Effector memory CD8-positive, alpha-beta T cell (primary cell): ENCODE data around the gene WDR90.

ENCODE experiments used
- ATAC-seq: fragments of 150-1000 bp; cut with Tn5 transposase; replicated peaks from 2 replicates; pipeline ENCODE4 v1.10.0; 2021; ENCODE audit warnings: mild to moderate bottlenecking, moderate library complexity
- DNase-seq, 3 experiments: peaks; one replicate each; pipeline ENCODE4 v3.0.0; 2021
- H3K27ac Mint-ChIP-seq, 2 donors: one replicate each; pipeline ENCODE4 v1.8.0; 2022; ENCODE audit warnings: mild to moderate bottlenecking in 2 of 2, mixed read lengths in 2 of 2, moderate library complexity in 2 of 2
- H3K27me3 Mint-ChIP-seq, 2 donors: one replicate each; pipeline ENCODE4 v1.8.0; 2022; ENCODE audit warnings: mixed read lengths in 2 of 2
- H3K36me3 Mint-ChIP-seq: one replicate; pipeline ENCODE4 v1.8.0; 2022; ENCODE audit warnings: mild to moderate bottlenecking, moderate library complexity, mixed read lengths; ENCODE audit not compliant: insufficient read depth
- H3K4me1 Mint-ChIP-seq, 2 donors: one replicate each; pipeline ENCODE4 v1.8.0; 2022; ENCODE audit warnings: low read depth in 2 of 2, mixed read lengths in 2 of 2
- H3K4me3 Mint-ChIP-seq, 2 donors: one replicate each; pipeline ENCODE4 v1.8.0; 2022; ENCODE audit warnings: mild to moderate bottlenecking in 2 of 2, mixed read lengths in 2 of 2, moderate library complexity in 2 of 2
- H3K9me3 Mint-ChIP-seq, 2 donors: one replicate each; pipeline ENCODE4 v1.8.0; 2022; ENCODE audit warnings: mixed read lengths in 2 of 2

WDR90 gene

DNA sequence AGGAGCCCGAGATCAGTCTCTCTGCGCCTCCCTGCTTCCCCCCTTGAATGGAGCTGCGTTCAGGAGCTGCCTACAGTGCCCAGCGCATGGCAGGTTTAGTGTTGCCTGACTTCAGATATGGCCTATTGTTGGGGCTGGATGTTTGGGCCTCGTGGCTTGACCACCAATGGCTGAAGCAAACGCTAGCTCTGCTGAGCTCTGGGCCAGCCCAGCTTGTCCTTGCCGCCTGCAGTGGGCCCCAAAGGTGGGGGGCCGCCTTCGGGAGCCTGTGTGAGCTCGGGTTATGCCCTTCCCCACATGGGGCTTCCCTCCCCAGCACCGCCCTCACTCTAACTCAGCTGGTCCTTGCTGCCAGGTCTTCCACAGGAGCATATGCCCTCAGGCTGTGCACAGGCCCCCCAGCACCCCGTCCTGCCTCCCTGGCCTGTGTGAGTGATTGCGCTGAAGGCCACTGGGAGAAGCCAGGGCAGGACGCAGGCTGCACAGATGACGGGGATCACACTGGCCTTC lies 11.1 kb upstream of the WDR90 start:
- Mint-ChIP-seq H3K27ac (peak overlapping the region in 1 of 2 donors; percentile 55), H3K27me3 (peaks cover 0 to 6% of the 10 kb centered on the region in 2 donors), H3K36me3 (peaks cover 24% of the 10 kb centered on the region), H3K9me3 (peaks cover 0 to 2% of the 10 kb centered on the region in 2 donors), H3K4me1 (peaks cover 7 to 10% of the 10 kb centered on the region in 2 donors), H3K4me3 (peak overlapping the region; percentile 45 to 99)
- DNase-seq = no peak
- ATAC-seq = no peak

DNA sequence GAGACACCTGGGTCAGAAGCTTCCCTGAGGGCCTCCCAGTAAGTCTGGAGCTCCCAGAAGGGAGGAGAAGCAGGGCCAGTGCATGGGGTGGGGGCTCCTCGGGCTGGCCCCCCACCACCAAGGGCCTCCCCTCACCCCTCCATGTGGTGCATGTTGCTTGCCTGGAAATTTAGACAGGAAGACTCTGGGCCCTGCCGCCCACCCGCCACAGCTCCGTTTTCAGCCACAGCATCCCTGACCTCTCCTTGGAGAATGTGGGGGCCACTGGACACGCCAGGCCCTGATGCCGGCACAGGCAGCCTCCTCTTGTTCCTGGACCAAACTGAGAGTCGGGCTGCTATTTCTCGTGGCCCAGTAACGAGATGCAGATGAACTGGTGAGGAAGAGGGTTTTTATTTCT lies 10.3 kb upstream of the WDR90 start:
- Mint-ChIP-seq H3K27ac (no peak overlapping the region), H3K27me3 (peaks cover 0 to 6% of the 10 kb centered on the region in 2 donors), H3K4me3 (peak overlapping the region in 1 of 2 donors; percentile 6), H3K4me1 (peaks cover 7 to 10% of the 10 kb centered on the region in 2 donors), H3K9me3 (peaks cover 0 to 2% of the 10 kb centered on the region in 2 donors), H3K36me3 (peaks cover 27% of the 10 kb centered on the region)
- no peak for ATAC-seq
- no peak for DNase-seq

DNA sequence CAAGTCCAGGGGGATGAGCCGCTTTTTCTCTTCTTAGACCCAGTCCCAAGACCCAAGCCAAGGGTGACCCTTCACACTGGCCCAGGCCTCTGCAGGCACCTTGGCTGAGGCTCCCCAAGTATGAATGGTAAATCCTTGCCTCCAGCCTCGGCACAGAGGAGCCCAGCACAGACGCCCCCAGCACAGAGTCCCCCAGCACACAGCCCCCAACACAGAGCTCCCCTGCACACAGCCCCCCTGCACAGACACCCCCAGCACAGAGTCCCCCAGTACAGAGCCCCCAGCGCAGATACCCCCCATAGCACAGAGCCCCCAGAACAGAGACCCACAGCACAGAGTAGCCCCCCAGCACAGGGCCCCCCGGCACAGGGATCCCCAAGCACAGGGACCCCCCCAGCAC lies 8.6 kb upstream of the WDR90 start:
- Mint-ChIP-seq H3K27me3 (peaks cover 0 to 6% of the 10 kb centered on the region in 2 donors), H3K4me3 (peak overlapping the region; percentile 47 to 50), H3K9me3 (peaks cover 0 to 2% of the 10 kb centered on the region in 2 donors), H3K27ac (no peak overlapping the region), H3K36me3 (peaks cover 27% of the 10 kb centered on the region), H3K4me1 (peaks cover 5 to 10% of the 10 kb centered on the region in 2 donors)
- DNase-seq (no peak), ATAC-seq (no peak)

DNA sequence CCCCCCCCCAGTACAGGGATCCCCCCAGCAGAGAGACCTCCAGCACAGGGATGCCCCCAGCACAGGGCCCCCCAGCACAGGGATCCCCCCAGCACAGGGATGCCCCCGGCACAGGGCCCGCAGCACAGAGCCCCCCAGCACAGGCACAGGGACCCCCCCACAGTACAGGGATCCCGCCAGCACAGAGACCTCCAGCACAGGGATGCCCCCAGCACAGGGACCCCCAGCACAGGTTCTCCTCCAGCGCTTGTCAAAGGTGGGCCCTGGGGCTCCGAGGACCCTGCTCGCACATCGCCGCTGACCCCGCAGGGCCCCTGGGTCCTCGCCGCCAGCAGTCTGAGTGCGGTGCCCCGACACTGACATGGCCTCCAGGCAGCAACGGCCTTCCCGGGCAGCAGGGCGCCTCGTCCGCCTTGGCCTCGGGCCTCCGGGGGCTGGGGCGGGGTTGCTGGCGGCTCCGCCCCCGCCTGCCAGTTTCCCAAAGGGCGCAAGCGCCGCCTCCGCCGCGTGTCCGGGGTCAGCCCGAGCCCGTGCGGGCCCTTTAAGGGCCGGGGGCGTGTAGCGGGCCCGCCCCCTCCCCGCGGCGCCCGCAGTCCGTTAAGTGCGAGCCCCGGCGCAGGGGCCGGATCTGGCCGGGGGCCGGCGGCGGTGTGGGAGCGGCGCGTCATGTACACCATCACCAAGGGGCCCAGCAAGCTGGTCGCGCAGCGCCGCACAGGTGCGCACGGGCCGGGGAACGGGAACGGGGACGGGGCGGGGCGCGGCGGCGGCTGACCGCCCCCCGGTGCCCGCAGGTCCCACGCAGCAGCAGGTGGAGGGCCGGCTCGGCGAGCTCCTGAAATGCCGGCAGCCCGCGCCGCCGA lies 7.6 kb upstream of the WDR90 start, which contains the start of gene MCRIP2:
MCRIP2 (plus strand) TSS at position 503 of the 863 bp plus-strand sequence; CDS start at position 667, 164 bp downstream.
- H3K36me3 Mint-ChIP-seq = peaks cover 22% of the 10 kb centered on the region
- peak; percentile 28 for ATAC-seq
- peaks cover 0 to 2% of the 10 kb centered on the region in 2 donors for H3K9me3 Mint-ChIP-seq
- peaks cover 0 to 3% of the 10 kb centered on the region in 2 donors for H3K27me3 Mint-ChIP-seq
- peak within 1 kb of the TSS; percentile 72 for H3K4me3 Mint-ChIP-seq
- peaks cover 3 to 9% of the 10 kb centered on the region in 2 donors for H3K4me1 Mint-ChIP-seq
- peak; percentile 37 to 42 (median 38) for DNase-seq
- H3K27ac Mint-ChIP-seq = peak within 1 kb of the TSS in 1 of 2 donors; percentile 57

DNA sequence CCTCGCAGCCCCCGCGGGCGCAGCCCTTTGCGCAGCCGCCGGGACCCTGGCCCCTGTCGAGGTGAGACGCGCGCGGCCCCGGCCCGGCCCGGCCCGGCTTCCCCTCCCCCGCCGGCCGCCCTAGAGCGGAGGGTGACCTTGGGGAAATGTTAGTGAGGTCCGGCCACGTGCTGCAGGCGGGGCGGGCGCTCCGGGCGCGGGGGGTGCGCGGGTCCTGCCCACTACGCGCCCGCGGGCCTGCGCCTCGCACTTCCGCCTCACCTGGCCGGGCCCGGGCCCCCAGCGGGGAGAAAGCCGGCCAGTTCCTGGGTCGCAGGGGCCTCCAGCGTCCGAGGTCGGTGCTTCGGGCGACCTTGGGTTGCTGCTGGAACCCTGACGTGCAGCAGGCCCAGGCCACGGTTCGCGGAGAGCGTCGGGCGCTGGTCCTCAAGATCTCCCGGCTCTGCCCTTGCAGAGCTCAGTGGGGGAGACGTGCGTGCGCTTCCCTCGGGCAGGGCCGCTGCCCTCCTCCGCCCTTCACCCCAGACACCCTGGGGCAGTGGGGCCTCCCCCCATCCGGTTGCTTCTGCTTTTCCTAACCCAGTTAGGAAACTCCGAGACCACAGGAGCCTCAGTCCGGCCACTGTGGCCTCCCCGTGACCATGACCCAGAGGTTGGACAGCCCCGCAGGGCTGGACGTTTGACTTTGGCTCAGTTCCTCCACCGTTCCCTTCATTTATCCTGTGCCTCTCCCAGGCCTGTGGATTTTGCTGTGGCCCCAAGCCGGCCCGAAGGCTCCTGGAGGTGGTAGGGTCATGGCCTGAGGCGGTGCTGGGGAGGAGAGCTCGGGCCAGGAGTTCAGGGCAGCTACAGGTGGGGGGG lies 6.7 kb upstream of the WDR90 start:
- Mint-ChIP-seq H3K27ac (peak overlapping the region in 1 of 2 donors; percentile 57), H3K9me3 (no peaks in the 10 kb centered on the region), H3K36me3 (peaks cover 13% of the 10 kb centered on the region), H3K4me3 (peak overlapping the region; percentile 72), H3K27me3 (no peaks in the 10 kb centered on the region), H3K4me1 (peaks cover 0 to 7% of the 10 kb centered on the region in 2 donors)
- ATAC-seq = peak; percentile 52
- no peak for DNase-seq

DNA sequence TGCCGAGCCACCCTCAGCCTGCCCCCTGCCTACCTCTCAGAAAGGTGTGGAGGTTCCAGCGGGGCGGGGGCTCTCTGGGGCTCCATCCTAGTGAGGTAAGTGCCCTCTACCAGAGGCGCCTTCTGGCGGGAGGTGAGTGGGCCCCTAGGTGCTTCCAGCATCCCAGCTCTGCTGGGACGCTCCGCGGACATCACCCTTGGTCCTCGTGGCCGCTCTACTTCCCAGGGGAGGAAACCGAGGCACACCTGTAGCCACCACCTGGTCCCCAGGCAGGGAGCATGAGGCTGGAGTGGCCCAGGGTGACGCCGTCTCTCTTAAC lies 6.2 kb upstream of the WDR90 start:
- peaks cover 0 to 5% of the 10 kb centered on the region in 2 donors for H3K4me1 Mint-ChIP-seq
- peaks cover 7% of the 10 kb centered on the region for H3K36me3 Mint-ChIP-seq
- H3K9me3 Mint-ChIP-seq = no peaks in the 10 kb centered on the region
- H3K27me3 Mint-ChIP-seq = no peaks in the 10 kb centered on the region
- H3K4me3 Mint-ChIP-seq = peak overlapping the region; percentile 72
- DNase-seq (no peak), ATAC-seq (no peak)
- H3K27ac Mint-ChIP-seq = peak overlapping the region in 1 of 2 donors; percentile 57

DNA sequence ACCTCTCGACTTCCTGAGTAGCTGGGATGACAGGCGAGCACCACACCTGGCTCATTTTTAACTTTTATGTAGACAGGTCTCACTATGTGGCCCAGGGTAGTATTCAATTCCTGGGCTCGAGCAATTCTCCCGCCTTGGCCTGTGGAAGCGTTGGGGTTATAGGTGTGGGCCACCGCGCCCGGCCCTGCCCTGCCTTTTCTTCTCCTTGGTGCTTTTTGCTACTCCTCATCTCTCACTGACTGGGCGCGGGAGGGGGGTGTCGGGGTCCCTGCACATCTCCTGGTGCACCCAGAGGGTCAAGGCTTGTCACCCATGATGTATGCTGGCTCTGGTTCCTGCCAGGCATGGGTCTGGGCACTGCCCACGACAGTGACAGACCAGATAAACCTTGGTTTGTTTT lies 4.6 kb upstream of the WDR90 start:
- no peaks in the 10 kb centered on the region for H3K9me3 Mint-ChIP-seq
- DNase-seq = no peak
- peaks cover 4% of the 10 kb centered on the region for H3K36me3 Mint-ChIP-seq
- H3K4me3 Mint-ChIP-seq = peak overlapping the region; percentile 72
- ATAC-seq = no peak
- H3K4me1 Mint-ChIP-seq = peaks cover 0 to 5% of the 10 kb centered on the region in 2 donors
- H3K27me3 Mint-ChIP-seq = no peaks in the 10 kb centered on the region
- no peak overlapping the region for H3K27ac Mint-ChIP-seq

DNA sequence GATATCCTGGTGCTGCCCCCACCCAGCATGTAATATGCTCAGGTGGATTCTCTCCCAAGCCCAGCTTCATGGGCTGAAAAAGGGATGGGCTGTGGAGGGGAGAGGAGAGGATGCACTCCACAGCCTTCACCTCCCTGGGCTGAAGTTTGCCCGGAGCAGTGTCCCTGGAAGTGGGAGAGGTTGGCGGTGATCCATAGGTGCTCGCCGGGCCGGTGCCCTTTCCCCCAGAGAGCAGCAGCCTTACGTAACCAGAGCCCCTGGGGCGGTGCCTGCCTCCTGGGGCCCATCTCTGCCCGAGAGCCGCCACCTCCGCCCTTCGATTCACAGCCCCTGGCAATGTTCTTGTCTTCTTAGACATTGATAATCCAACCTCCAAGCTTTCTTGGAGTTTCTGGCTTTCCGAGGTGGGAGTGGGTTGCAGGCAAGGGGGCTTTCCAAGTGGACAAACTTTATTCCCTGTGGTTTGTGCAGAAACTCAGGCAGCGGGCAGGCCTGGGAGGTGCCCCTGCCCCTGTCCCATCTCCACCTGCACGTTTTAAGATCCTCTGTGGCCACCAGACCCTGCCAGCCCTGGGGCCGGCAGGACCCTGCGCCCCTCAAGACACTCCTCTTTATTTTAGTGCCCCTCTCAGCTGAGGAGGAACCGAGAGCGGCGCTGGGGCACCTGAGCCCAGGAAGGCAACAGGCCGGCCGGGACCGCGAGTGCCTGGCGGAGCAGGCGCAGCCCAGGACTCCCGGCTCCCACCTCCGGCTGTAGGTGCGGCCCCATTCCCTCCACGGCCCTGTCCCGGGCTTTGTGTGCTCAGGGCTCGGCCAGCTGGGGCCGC lies 3.1 kb upstream of the WDR90 start:
- H3K4me1 Mint-ChIP-seq = peaks cover 0 to 5% of the 10 kb centered on the region in 2 donors

DNA sequence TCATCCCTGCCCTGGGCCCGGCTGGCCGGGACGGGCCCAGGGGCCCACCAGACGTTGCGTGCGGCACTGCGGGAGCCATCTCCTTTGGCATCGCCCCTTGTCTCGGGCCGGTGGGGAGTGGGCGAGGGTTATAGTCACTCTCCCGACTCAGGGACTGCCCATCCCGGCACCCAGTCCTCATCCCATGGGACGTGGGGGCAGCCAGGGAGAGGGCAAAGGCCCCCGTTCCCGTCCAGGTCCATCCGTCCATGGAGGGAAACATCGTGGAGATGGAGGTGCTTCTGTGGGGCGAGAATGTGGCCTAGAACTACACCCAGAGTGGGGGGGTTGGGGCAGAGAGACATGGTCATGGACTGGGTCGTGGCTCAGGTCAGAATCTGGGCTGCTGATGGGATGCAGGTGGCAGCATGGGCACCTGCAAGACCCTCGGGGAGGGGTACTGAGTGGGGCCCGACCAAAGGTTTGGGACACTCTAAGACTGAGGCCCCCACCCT lies 2.4 kb upstream of the WDR90 start:
- no peaks in the 10 kb centered on the region for H3K27me3 Mint-ChIP-seq
- DNase-seq = no peak
- H3K36me3 Mint-ChIP-seq = peaks cover 9% of the 10 kb centered on the region
- no peak for ATAC-seq
- H3K9me3 Mint-ChIP-seq = no peaks in the 10 kb centered on the region
- H3K4me1 Mint-ChIP-seq = peaks cover 0 to 5% of the 10 kb centered on the region in 2 donors
- H3K27ac Mint-ChIP-seq = peak overlapping the region in 1 of 2 donors; percentile 20
- no peak overlapping the region for H3K4me3 Mint-ChIP-seq

More for the DNA sequence above, 3.1 kb upstream of the WDR90 start:
- Mint-ChIP-seq H3K9me3 (no peaks in the 10 kb centered on the region), H3K27me3 (no peaks in the 10 kb centered on the region), H3K4me3 (no peak overlapping the region), H3K36me3 (peaks cover 9% of the 10 kb centered on the region), H3K27ac (no peak overlapping the region)
- ATAC-seq (no peak), DNase-seq (no peak)

DNA sequence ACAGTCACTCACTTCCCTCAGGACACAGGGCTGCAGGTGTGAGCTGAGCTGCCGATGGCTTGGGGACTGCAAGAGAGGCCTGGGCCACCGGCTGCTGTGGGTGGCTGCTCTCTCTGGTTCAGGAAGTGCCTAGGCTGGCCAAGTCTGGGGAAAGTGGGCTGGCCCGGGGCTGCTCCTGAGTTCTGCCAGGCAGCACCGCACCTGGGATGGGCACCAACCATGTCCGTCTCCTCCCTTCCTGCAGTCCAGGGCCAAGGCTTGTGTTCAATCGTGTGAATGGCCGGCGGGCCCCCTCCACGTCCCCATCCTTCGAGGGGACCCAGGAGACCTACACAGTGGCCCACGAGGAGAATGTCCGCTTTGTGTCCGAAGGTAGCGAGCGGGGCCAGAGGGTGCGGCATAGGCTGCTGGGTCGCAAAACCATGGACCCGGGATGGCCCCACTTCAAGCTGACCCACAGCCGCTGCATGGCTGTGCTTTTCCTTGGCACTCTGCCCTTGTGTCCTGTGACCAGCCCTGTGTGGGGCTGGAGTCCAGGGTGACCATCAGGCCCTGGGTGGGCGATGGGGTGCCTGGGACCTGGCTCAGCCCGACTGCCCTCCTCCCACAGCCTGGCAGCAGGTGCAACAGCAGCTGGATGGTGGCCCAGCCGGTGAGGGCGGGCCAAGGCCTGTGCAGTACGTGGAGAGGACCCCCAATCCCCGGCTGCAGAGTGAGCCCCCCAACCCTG lies 1.8 kb upstream of the WDR90 start:
- H3K4me1 Mint-ChIP-seq = peaks cover 0 to 5% of the 10 kb centered on the region in 2 donors
- ATAC-seq = no peak
- H3K36me3 Mint-ChIP-seq = peaks cover 9% of the 10 kb centered on the region
- peak overlapping the region in 1 of 2 donors; percentile 20 for H3K27ac Mint-ChIP-seq
- DNase-seq = no peak
- no peak overlapping the region for H3K4me3 Mint-ChIP-seq
- H3K27me3 Mint-ChIP-seq = no peaks in the 10 kb centered on the region
- H3K9me3 Mint-ChIP-seq = no peaks in the 10 kb centered on the region

DNA sequence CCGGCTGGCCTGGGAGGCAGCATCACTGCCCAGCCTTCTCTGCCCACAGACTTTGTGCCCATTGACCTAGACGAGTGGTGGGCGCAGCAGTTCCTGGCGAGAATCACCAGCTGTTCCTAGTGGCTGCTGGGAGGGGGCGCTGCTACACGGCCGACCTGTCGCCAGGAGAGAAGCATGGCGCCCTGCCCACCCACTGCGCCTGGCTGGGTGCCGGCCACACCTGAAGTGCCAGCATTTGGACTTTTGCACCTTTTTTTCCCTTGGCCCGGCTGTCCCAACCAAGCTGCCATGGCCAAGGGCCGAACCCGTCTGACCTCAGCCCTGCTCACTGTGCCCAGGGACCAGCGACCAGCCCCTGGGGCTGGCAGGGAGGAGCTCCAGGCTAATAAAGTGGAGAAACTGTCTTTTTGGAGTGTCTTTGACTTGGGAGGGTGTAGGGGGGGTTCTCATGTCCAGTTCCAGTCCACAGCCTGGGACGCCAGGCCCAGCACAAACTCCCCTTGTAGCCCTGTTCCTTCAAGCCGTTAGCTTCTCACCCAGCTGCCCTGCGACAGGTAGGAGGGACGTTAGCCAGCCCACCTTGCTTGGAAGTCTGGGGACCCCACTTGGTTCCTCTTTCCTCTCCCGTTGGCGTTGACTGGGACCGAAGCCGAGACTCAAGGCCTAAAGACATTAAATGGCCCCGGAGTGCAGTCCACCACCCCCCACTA lies 939 bp upstream of the WDR90 start:
- H3K27me3 Mint-ChIP-seq = no peaks in the 10 kb centered on the region
- peaks cover 0 to 3% of the 10 kb centered on the region in 2 donors for H3K4me1 Mint-ChIP-seq
- ATAC-seq (no peak), DNase-seq (no peak)
- H3K9me3 Mint-ChIP-seq = no peaks in the 10 kb centered on the region
- peak overlapping the region; percentile 63 to 74 for H3K4me3 Mint-ChIP-seq
- H3K27ac Mint-ChIP-seq = peak overlapping the region; percentile 41 to 80
- H3K36me3 Mint-ChIP-seq = peaks cover 9% of the 10 kb centered on the region
